Neural cell (in vitro differentiated cells): Measurements from ENCODE around the gene SHTN1. TPM values are rescaled to one million over a fixed set of nuclear protein-coding genes. Genes with fewer than 3 reads are reported as not detected.

ENCODE experiments used
- H2AFZ ChIP-seq: fragments of 200-600, 300-800 bp; sonication (generic), shearing (Covaris generic); 2 replicates; pipeline ENCODE4 v1.6.0; 2014; ENCODE audit warnings: low read depth, mild to moderate bottlenecking, antibody characterized with exemption, low read length, moderate library complexity
- H3F3A ChIP-seq: fragments of 200-600 bp; shearing (Covaris generic); 2 replicates; pipeline ENCODE4 v1.6.1; 2016; ENCODE audit warnings: mild to moderate bottlenecking, moderate library complexity, mixed read lengths, antibody characterized with exemption, low read length; ENCODE audit not compliant: insufficient read depth, poor library complexity, severe bottlenecking
- H3K27ac ChIP-seq: fragments of 200-600, 300-800 bp; sonication (generic), shearing (Covaris generic); 2 replicates; pipeline ENCODE4 v1.5.1; 2014; ENCODE audit warnings: mild to moderate bottlenecking, low read length, moderate library complexity
- H3K27me3 ChIP-seq: fragments of 300-800, 200-600 bp; sonication (generic), shearing (Covaris generic); 2 replicates; pipeline ENCODE4 v1.6.0; 2014; ENCODE audit warnings: mild to moderate bottlenecking, low read depth, low read length, moderate library complexity; ENCODE audit not compliant: insufficient read depth
- H3K36me3 ChIP-seq: fragments of 300-800, 200-600 bp; sonication (generic), shearing (Covaris generic); 2 replicates; pipeline ENCODE4 v1.5.1; 2014; ENCODE audit warnings: mild to moderate bottlenecking, antibody characterized with exemption, low read length, moderate library complexity; ENCODE audit not compliant: insufficient read depth
- H3K4me2 ChIP-seq: fragments of 300-800, 200-600 bp; sonication (generic), shearing (Covaris generic); 2 replicates; pipeline ENCODE4 v1.6.0; 2014; ENCODE audit warnings: mild to moderate bottlenecking, low read length
- H3K4me3 ChIP-seq: fragments of 300-800, 200-600 bp; sonication (generic), shearing (Covaris generic); 2 replicates; pipeline ENCODE4 v1.5.1; 2014; ENCODE audit warnings: mild to moderate bottlenecking, low read length, moderate library complexity
- H3K79me2 ChIP-seq: fragments of 200-600 bp; shearing (Covaris generic); replicated peaks from 2 replicates; pipeline ENCODE4 v1.6.0; 2014; ENCODE audit warnings: mild to moderate bottlenecking, low read length, moderate library complexity; ENCODE audit not compliant: insufficient read depth
- H3K9ac ChIP-seq: fragments of 300-800, 200-600 bp; sonication (generic), shearing (Covaris generic); 2 replicates; pipeline ENCODE4 v1.6.1; 2016; ENCODE audit warnings: mild to moderate bottlenecking, low read length, mixed read lengths
- H3K9me2 ChIP-seq: fragments of 200-600 bp; shearing (Covaris generic); 2 replicates; pipeline ENCODE4 v1.6.1; 2016; ENCODE audit warnings: mild to moderate bottlenecking, low read length, mixed read lengths; ENCODE audit not compliant: insufficient read depth
- H3K9me3 ChIP-seq: fragments of 200-600, 300-800 bp; sonication (generic), shearing (Covaris generic); 2 replicates; pipeline ENCODE4 v1.6.1; 2016; ENCODE audit warnings: mild to moderate bottlenecking, mixed run types, low read length, moderate library complexity, mixed read lengths
- H4K20me1 ChIP-seq: fragments of 200-600 bp; shearing (Covaris generic); 2 replicates; pipeline ENCODE4 v1.6.1; 2016; ENCODE audit warnings: mild to moderate bottlenecking, mixed run types; ENCODE audit not compliant: insufficient read depth
- EP300 ChIP-seq: fragments of 450-650 bp; conservative IDR thresholded peaks from 2 replicates; pipeline ENCODE4 v1.6.1; 2014; ENCODE audit warnings: antibody characterized with exemption, mild to moderate bottlenecking, moderate library complexity; ENCODE audit not compliant: poor library complexity, severe bottlenecking
- EZH2 ChIP-seq: fragments of 200-600, 300-800 bp; shearing (Covaris generic), sonication (generic); IDR thresholded peaks from 2 replicates; pipeline ENCODE4 v1.6.1; 2014; ENCODE audit warnings: antibody characterized with exemption, low read length, borderline replicate concordance, mild to moderate bottlenecking; ENCODE audit not compliant: insufficient read depth, poor library complexity, severe bottlenecking
- MXI1 ChIP-seq: fragments of 450-650 bp; conservative IDR thresholded peaks from 2 replicates; pipeline ENCODE4 v1.6.1; 2014; ENCODE audit warnings: antibody characterized with exemption, mild to moderate bottlenecking; ENCODE audit not compliant: poor library complexity, severe bottlenecking
- POLR2AphosphoS5 ChIP-seq: IDR thresholded peaks from 2 replicates; pipeline ENCODE4 v1.6.1; 2012
- RAD21 ChIP-seq: fragments of 450-650 bp; conservative IDR thresholded peaks from 2 replicates; pipeline ENCODE4 v1.6.1; 2014; ENCODE audit warnings: antibody characterized with exemption, mild to moderate bottlenecking, moderate library complexity
- SMC3 ChIP-seq: fragments of 450-650 bp; conservative IDR thresholded peaks from 2 replicates; pipeline ENCODE4 v1.6.1; 2014; ENCODE audit warnings: antibody characterized with exemption, mild to moderate bottlenecking, moderate library complexity; ENCODE audit not compliant: poor library complexity
- TAF1 ChIP-seq: IDR thresholded peaks from 2 replicates; pipeline ENCODE4 v1.6.1; 2012; ENCODE audit warnings: low read depth
- polyA plus RNA-seq: library from polyadenylated mRNA; depleted of rRNA; stranded (reverse); fragments of >200 nt; gene quantifications from 2 replicates; pipeline ENCODE4 v1.2.3, GENCODE V29; 2014
- TF ChIP-seq, protein P1 (sequence below): fragments of 450-650 bp; IDR thresholded peaks from 2 replicates; pipeline ENCODE4 v1.5.1; 2014; ENCODE audit warnings: antibody characterized with exemption, mild to moderate bottlenecking, moderate library complexity; ENCODE audit not compliant: poor library complexity, severe bottlenecking
- TF ChIP-seq, protein P2 (sequence below): IDR thresholded peaks from 2 replicates; pipeline ENCODE4 v1.6.1; 2012; ENCODE audit warnings: borderline replicate concordance

SHTN1 gene
- polyA plus RNA-seq, 1 donor from 2014 or later = 55.8 TPM

DNA sequence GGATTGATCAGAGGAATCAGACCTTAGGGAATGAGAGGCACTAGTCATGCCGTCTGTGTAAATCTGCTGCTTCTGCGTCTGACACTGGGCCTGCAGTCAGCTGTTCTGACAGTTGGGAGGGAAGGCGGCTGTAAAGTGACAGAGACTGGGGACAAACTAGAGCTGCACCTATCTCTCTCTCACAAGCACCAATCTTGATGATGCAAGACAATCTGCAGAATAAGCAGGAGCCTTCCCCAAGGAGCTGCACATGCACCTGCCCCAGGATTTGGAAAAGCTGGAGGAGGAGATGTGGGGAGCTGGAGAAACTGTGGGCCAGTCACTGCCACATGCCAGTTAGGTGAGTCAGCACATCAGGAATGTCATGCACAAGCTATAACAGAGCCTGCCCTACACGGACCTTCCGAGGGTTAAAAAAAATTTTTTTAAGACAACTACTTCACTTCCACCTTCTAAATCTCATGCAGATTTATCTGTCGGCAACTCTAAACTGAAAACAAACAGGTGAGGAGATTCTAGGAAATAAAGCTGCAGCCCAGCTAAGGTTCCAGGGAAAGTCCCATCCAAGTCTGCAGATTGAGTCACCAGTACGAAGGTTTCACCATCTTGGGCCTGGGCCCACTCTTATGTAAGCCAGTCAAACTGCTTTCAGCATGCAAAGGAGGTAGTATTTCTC lies 116.5 kb downstream of the SHTN1 start:
- no peaks in the 10 kb centered on the region for H4K20me1 ChIP-seq
- no peak overlapping the region for H3K4me3 ChIP-seq
- no peaks in the 10 kb centered on the region for H3K79me2 ChIP-seq
- no peak overlapping the region for H3K9ac ChIP-seq
- no peaks in the 10 kb centered on the region for H3K27me3 ChIP-seq
- no peaks in the 10 kb centered on the region for H3K9me2 ChIP-seq
- H3K9me3 ChIP-seq = no peaks in the 10 kb centered on the region
- H3K36me3 ChIP-seq = no peaks in the 10 kb centered on the region
- TF ChIP-seq, protein P1, sequence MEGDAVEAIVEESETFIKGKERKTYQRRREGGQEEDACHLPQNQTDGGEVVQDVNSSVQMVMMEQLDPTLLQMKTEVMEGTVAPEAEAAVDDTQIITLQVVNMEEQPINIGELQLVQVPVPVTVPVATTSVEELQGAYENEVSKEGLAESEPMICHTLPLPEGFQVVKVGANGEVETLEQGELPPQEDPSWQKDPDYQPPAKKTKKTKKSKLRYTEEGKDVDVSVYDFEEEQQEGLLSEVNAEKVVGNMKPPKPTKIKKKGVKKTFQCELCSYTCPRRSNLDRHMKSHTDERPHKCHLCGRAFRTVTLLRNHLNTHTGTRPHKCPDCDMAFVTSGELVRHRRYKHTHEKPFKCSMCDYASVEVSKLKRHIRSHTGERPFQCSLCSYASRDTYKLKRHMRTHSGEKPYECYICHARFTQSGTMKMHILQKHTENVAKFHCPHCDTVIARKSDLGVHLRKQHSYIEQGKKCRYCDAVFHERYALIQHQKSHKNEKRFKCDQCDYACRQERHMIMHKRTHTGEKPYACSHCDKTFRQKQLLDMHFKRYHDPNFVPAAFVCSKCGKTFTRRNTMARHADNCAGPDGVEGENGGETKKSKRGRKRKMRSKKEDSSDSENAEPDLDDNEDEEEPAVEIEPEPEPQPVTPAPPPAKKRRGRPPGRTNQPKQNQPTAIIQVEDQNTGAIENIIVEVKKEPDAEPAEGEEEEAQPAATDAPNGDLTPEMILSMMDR = no peak
- no peak for TF ChIP-seq EP300
- no peak for TF ChIP-seq TAF1
- no peaks in the 10 kb centered on the region for H3F3A ChIP-seq
- H2AFZ ChIP-seq = no peak overlapping the region
- H3K4me2 ChIP-seq = no peak overlapping the region
- H3K27ac ChIP-seq = no peak overlapping the region

DNA sequence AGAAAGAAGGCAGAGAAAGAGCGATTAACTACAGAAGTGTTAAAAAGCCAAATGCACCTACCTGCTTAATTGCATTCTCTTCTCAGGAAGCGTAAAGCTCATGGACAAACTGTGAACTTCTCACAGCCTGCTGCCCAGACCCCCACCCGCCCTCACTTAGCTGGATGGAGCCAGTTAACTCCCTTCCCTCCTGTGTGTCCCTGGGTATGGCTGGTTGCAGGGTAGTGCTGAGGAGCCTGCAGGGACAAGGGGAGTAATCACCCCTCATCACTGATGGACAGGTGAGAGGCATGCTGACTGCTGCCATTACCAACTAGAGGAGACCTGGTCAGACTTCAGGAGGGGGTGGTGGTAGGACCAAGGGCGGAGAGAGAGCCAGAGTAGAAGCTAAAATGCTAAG lies 118.2 kb downstream of the SHTN1 start:
- H3K9ac ChIP-seq = no peak overlapping the region
- no peaks in the 10 kb centered on the region for H4K20me1 ChIP-seq
- TF ChIP-seq EZH2 (no peak), RAD21 (no peak), EP300 (no peak), POLR2AphosphoS5 (no peak), SMC3 (no peak), TAF1 (no peak), MXI1 (no peak)
- TF ChIP-seq, protein P2, sequence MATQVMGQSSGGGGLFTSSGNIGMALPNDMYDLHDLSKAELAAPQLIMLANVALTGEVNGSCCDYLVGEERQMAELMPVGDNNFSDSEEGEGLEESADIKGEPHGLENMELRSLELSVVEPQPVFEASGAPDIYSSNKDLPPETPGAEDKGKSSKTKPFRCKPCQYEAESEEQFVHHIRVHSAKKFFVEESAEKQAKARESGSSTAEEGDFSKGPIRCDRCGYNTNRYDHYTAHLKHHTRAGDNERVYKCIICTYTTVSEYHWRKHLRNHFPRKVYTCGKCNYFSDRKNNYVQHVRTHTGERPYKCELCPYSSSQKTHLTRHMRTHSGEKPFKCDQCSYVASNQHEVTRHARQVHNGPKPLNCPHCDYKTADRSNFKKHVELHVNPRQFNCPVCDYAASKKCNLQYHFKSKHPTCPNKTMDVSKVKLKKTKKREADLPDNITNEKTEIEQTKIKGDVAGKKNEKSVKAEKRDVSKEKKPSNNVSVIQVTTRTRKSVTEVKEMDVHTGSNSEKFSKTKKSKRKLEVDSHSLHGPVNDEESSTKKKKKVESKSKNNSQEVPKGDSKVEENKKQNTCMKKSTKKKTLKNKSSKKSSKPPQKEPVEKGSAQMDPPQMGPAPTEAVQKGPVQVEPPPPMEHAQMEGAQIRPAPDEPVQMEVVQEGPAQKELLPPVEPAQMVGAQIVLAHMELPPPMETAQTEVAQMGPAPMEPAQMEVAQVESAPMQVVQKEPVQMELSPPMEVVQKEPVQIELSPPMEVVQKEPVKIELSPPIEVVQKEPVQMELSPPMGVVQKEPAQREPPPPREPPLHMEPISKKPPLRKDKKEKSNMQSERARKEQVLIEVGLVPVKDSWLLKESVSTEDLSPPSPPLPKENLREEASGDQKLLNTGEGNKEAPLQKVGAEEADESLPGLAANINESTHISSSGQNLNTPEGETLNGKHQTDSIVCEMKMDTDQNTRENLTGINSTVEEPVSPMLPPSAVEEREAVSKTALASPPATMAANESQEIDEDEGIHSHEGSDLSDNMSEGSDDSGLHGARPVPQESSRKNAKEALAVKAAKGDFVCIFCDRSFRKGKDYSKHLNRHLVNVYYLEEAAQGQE = no peak
- TF ChIP-seq, protein P1 = no peak
- no peaks in the 10 kb centered on the region for H3K9me2 ChIP-seq
- H2AFZ ChIP-seq = no peak overlapping the region
- no peaks in the 10 kb centered on the region for H3F3A ChIP-seq
- H3K79me2 ChIP-seq = no peaks in the 10 kb centered on the region
- no peaks in the 10 kb centered on the region for H3K27me3 ChIP-seq
- no peak overlapping the region for H3K27ac ChIP-seq
- no peaks in the 10 kb centered on the region for H3K36me3 ChIP-seq
- no peak overlapping the region for H3K4me2 ChIP-seq
- no peak overlapping the region for H3K4me3 ChIP-seq
- no peaks in the 10 kb centered on the region for H3K9me3 ChIP-seq
